GM10266 (cell line): ENCODE results near the gene PALD1.
"Not testable (repeated sequence)": the region's sequence is repeated elsewhere in the genome, so short reads cannot be mapped to it uniquely, and the experiment has no call there.

ENCODE experiments used
- DNase-seq: peaks from one replicate; pipeline ENCODE4 v3.0.0; 2012; ENCODE audit errors: extremely low spot score
- TF ChIP-seq, protein P1 (sequence below): IDR thresholded peaks from 2 replicates; pipeline ENCODE4 v1.5.1; 2012; ENCODE audit warnings: mild to moderate bottlenecking, low read depth; ENCODE audit not compliant: control insufficient read depth, insufficient read depth; ENCODE audit errors: missing control alignments

PALD1 gene

DNA sequence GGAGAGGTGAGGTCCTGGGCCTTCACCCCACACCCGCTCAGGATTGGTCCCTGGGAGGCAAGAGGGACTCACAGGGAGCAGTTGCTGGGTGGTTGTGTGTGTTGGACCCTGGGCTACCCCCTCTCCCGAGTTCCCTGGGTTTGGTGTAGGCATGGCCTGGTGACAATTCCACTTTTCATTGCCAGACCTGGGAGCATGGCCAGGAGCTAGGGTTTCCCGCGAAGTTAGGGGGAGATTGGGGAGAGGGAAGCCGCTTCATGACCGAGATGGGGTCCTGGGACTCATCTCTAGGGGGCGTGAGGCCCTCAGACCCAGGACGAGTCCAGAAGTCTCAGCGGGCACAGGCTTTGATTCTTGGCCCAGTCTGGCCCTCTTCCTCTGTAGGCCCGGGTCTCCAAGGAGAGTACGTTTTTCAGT is 606 bp downstream of the PALD1 start:
- no peak for DNase-seq
- TF ChIP-seq, protein P1, sequence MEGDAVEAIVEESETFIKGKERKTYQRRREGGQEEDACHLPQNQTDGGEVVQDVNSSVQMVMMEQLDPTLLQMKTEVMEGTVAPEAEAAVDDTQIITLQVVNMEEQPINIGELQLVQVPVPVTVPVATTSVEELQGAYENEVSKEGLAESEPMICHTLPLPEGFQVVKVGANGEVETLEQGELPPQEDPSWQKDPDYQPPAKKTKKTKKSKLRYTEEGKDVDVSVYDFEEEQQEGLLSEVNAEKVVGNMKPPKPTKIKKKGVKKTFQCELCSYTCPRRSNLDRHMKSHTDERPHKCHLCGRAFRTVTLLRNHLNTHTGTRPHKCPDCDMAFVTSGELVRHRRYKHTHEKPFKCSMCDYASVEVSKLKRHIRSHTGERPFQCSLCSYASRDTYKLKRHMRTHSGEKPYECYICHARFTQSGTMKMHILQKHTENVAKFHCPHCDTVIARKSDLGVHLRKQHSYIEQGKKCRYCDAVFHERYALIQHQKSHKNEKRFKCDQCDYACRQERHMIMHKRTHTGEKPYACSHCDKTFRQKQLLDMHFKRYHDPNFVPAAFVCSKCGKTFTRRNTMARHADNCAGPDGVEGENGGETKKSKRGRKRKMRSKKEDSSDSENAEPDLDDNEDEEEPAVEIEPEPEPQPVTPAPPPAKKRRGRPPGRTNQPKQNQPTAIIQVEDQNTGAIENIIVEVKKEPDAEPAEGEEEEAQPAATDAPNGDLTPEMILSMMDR, result no peak

DNA sequence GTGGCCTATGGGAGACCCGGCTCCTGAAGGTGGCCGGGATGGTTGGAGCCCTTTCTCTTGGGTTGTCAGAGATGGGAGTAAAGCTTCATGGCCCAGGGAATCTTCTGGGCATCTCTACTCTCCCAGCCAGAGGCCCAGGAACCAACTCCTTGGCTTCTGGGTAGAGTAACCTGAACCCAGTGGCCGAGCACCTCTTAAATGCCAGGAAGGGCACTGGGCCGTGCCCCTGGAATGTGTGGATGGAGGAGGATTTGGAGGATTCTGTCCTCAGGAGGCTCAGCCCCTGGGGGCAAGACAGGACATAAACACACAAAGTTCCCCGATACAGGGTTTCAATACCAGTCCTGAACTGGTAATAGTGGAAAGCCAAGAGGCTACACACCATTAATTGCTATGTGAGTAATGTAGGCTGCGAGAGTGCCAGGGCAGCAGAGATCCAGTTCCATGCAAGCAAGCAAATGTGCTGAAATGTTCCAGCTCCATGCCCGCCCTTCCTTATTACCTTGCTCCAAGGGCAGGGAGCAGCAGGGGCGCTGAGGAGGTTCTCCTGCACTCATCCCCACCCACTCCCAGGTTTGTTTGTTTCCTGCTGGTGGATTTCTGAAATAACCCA is 1.2 kb downstream of the PALD1 start:
- TF ChIP-seq, protein P1, result no peak
- DNase-seq, result no peak

DNA sequence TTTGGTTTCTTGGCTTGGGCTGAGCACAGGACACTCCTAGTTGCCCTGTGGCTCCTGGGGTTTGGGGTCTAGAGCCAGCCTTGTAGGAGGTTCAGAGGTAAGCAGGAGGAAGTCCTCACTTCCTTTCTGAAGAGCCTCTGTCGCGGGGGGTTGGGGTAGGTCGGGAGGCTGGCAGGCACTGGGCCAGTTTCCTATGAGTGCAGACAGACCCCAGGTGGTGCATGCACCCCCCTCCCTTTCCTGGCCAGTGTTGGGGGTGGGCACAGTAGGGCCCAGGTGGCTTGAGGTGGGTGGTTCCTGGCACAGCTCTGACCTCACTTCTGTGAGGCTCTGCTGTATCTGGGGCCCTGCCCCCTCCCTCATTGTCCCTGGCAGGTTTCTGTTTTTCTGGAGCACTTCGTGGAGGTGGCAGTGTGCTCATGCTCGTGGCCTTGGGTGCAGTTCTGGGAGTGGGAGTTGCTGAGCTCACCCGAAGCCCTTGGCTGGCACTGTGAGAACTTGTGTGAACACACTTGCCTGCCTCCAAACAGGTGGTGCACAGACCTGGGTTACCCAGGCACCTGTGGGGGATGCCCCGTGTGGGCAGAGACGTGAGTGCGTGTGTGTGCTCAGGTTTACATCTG is 1.8 kb downstream of the PALD1 start:
- DNase-seq, result no peak
- TF ChIP-seq, protein P1, result no peak

DNA sequence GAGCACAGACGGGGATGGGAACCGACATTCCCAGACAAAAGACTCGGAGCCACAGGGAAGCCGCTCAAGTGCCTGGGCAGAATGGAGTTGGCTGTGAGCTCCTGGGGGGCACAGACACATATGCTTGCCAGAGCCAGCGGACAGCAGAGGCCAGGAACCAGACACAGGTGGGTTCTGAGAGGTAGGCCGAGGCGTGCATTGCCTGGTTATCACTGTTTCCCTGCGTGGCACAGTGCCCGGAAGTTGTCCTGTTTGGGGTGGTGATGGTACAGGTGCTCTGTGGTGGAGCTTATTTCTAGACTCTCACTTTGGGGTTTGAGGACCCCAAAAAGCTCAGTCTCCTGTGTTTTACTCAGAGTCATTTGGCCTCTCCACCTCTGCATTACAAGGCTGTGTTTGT is 2.5 kb downstream of the PALD1 start:
- no peak for DNase-seq

DNA sequence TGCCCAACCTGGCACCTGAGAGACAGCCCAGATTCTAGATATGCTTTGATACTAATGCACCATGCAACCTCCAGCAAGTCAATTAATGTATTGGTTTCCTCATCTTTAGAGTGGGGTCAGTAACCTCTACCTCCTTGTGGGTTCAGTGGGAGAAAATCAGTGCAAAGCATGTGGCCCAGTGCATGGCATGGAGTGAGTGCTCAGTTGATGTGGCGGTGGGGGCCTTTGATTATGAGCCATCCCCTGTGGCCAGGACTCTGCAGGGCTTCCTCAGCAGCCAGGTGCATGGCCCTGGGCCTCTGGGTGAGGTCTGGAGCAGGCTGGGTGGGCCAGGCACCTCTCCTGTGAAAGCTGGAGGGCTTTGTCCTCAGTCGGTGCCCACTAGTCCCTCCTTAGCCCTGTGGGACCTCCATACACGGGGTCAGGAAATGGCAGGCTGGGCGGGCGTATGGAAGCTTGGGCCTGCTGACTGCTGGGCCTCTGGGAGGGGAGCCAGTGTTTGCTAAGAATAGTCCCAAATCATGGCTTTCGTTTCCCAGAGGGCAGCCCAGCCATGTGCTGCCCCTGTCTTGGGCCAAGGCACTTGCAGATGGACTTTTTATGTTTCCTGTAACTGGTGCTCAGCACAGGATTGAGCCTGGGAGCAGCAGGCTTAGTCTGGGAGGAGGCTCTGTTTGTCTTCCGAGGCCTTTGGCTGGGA is 3.4 kb downstream of the PALD1 start:
- TF ChIP-seq, protein P1, result no peak
- DNase-seq, result no peak

More for the DNA sequence above, 2.5 kb downstream of the PALD1 start:
- TF ChIP-seq, protein P1, result no peak

DNA sequence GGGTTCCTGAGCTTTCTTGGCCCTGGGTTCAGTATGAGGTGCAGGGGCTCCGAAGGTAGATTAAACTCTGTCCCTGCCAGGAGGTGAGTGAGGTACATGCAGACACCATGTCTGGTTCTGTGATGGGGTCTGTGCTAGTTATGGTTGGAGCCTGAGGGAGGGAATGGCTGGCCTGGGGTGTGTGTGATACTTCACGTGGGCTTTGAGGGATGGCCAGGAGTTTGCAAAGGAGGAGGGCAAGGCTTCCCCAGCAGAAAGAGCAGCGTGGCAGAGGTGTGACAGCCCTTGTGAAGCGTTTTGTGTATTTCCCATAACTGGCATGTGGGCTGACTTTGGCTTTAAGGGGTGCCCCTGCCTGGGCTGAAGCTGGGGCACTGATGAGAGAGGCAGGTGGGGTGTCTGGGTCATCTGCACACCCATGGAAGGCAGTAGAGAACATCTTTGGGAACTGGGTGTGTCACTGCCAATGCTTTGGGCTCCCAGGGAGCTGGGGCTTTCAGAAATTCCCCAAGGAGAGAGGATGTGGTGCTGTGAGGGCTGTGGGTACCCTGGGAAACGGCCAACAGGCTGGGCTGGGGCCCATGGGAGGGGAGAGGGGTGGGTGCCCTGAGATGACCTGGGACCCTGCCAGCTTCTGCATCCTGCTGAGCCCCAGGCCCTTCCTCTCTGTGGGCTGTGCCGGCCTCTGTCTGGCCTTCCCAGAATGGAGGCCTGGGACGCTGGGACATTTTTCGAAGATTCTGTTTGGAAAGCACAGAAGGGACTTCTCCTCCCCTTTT is 4.6 kb downstream of the PALD1 start:
- DNase-seq, result no peak
- TF ChIP-seq, protein P1, result no peak

DNA sequence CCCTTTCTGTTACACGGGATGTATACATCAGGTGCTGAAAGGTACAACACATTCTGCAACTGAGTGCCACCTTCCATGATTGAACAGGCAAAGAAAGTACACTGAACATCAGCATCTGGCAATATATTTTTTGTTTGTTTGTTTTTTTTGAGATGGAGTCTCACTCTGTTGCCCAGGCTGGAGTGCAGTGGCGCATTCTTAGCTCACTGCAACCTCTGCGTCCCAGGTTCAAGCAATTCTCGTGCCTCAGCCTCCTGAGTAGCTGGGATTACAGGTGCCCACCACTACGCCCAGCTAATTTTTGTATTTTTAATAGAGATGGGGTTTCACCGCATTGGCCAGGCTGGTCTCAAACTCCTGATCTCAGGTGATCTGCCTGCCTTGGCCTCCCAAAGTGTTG is 5.3 kb downstream of the PALD1 start:
- not testable (repeated sequence) for DNase-seq
